Stimulated activated CD4-positive, alpha-beta T cell treated with anti-CD3 and anti-CD28 coated beads, Interleukin-1b, Interleukin-23, amount 100 ng/mL, for 4 hours (primary cell): ENCODE measurements around the gene NEURL1B.

Experiments used
- DNase-seq, 2 donors: peaks; one replicate each; pipeline ENCODE4 v3.0.0-alpha.2; 2020; ENCODE audit warnings: low read depth in 2 of 2

The NEURL1B gene

GRCh38 chr5:172730981-172731679 lies 90.1 kb downstream of the NEURL1B start:
- DNase-seq: no peak

GRCh38 chr5:172731680-172732074 lies 90.6 kb downstream of the NEURL1B start:
- DNase-seq: no peak

DNA sequence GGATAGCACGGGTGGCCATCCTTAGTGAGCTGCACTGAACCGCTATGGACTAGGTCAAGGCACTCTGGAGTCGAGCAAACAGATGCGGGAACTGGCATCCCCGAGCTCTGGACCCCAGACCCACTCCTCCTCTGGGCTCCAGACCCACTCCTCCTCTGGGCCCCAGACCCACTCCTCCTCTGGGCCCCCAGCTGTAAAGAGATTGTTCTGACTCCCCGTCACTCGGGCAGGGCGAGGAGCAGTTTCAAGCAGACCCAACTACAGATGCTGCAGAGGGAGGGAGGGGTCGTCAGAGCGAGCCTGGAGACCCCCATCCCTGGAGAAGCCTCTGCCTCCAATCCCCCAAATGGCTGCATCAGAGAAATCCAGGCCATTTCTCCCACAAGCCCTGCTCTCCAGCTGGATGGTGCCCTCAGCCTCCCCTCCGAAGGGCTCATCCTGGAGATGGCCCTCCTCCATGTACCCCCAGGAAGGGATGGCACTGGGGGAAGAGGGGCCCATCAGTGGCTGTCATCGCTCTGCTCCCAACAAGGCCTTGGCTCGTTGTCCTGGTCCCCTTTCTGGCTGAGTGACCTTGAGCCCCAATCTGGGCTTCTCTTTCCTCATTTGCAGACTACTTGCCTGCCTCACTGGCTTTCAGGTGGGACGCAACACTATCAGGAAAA lies 91.3 kb downstream of the NEURL1B start:
- DNase-seq: no peak

- no peak for DNase-seq
These were observed 92.3 kb downstream of the NEURL1B start for GRCh38 chr5:172733131-172733973.

DNA sequence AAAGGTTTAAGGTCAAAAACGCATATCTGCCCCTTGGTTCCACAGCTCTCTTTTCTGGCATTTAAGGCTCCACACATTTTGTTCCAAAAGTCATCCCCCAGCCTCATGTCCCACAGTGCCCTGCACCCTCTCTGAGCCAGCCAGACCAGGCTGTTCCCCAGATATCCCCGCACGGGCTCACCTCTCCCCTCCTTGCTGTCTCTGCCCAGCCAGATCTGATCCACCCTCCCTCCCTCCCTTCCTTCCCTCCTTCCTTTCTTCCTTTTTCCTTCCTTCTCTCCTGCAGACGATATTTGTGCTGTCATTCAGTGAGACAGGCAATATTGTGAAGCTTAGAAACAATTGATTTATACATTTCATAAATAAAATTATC lies 92.9 kb downstream of the NEURL1B start:
- DNase-seq: no peak

- DNase-seq: no peak
These were observed 94.2 kb downstream of the NEURL1B start for GRCh38 chr5:172735141-172735831.

GRCh38 chr5:172736508-172737135 lies 95.6 kb downstream of the NEURL1B start:
- no peak for DNase-seq

- DNase-seq: no peak
These were observed 98.3 kb downstream of the NEURL1B start for GRCh38 chr5:172739375-172739774.

- DNase-seq: no peak
These were observed 99.6 kb downstream of the NEURL1B start for GRCh38 chr5:172740428-172741205.
